Mucosa of rectum (tissue), 2 donors: ENCODE data around the gene DELE1.

Experiments
- H3K27ac ChIP-seq, 2 donors: one replicate each; pipeline ENCODE4 v1.7.0; 2013; ENCODE audit warnings: inconsistent platforms in 2 of 2, low read depth in 2 of 2, low read length in 2 of 2
- H3K27me3 ChIP-seq, 2 donors: one replicate each; pipeline ENCODE4 v1.7.0; 2013; ENCODE audit warnings: low read length in 2 of 2; ENCODE audit not compliant: control insufficient read depth in 2 of 2, insufficient read depth in 2 of 2
- H3K36me3 ChIP-seq, 2 donors: one replicate each; pipeline ENCODE4 v1.7.0; 2013; ENCODE audit warnings: low read length in 2 of 2; ENCODE audit not compliant: control insufficient read depth in 2 of 2, insufficient read depth in 2 of 2
- H3K4me1 ChIP-seq, 2 donors: one replicate each; pipeline ENCODE4 v1.7.0; 2013; ENCODE audit warnings: low read length in 2 of 2, mild to moderate bottlenecking in 1 of 2; ENCODE audit not compliant: control insufficient read depth in 2 of 2, insufficient read depth in 2 of 2
- H3K4me3 ChIP-seq, 2 donors: one replicate each; pipeline ENCODE4 v1.7.0; 2013; ENCODE audit warnings: low read length in 2 of 2
- H3K9ac ChIP-seq, 2 donors: one replicate each; pipeline ENCODE4 v1.7.0; 2013; ENCODE audit warnings: low read length in 2 of 2, low read depth in 1 of 2, mild to moderate bottlenecking in 1 of 2
- H3K9me3 ChIP-seq, 2 donors: one replicate each; pipeline ENCODE4 v1.7.0; 2013; ENCODE audit warnings: low read length in 2 of 2; ENCODE audit not compliant: control insufficient read depth in 2 of 2
- donor health status: healthy.
- donor health status: Normal muscosa, but diverticular disease.

DELE1 gene

DNA sequence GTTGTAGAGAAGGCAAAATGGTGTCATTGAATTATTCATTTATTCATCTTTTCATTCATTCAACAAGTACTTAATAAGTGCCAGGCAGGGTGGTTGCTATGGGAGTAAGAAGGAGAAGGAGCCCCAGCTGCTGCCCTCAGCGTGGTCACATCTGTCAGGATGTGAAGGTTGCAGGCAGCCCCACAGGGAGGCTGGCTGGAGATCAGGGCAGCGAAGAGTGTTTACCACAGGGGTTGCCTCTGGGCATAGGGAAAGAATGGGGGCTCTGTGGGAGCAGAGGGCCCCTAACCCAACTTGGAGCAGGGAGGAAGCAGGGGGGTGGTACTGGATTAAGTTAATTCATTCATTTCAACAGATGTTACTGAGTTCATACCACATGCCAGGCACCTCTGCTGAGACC, 28.3 kb downstream of the DELE1 start:
- Histone ChIP-seq H3K27me3 (no peaks in the 10 kb centered on the region), H3K9ac (no peak overlapping the region), H3K4me1 (peaks cover 0 to 3% of the 10 kb centered on the region in 2 donors), H3K36me3 (no peaks in the 10 kb centered on the region), H3K27ac (no peak overlapping the region), H3K9me3 (no peaks in the 10 kb centered on the region), H3K4me3 (no peak overlapping the region)

DNA sequence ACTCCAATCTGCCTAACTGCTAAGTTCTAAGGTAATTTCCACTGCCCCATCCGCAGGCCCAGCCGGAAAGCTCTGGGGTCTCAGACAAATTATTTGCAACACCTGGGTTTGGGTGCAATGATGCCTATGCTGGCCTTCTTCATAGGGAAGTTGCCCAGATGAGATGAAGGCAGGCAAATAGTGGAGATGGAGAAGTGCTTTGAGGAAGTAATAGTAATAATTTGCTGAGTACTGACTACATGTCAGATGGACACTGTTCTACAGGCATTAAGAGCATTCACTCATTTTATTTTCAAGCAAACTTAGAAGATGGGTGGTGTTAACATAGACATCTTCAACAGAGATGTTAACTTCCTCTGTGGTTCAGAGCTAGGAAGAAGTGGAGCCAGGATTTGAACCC, 30.5 kb downstream of the DELE1 start:
- Histone ChIP-seq H3K27ac (no peak overlapping the region), H3K9me3 (no peaks in the 10 kb centered on the region), H3K4me1 (no peaks in the 10 kb centered on the region), H3K27me3 (no peaks in the 10 kb centered on the region), H3K4me3 (no peak overlapping the region), H3K9ac (no peak overlapping the region), H3K36me3 (no peaks in the 10 kb centered on the region)

DNA sequence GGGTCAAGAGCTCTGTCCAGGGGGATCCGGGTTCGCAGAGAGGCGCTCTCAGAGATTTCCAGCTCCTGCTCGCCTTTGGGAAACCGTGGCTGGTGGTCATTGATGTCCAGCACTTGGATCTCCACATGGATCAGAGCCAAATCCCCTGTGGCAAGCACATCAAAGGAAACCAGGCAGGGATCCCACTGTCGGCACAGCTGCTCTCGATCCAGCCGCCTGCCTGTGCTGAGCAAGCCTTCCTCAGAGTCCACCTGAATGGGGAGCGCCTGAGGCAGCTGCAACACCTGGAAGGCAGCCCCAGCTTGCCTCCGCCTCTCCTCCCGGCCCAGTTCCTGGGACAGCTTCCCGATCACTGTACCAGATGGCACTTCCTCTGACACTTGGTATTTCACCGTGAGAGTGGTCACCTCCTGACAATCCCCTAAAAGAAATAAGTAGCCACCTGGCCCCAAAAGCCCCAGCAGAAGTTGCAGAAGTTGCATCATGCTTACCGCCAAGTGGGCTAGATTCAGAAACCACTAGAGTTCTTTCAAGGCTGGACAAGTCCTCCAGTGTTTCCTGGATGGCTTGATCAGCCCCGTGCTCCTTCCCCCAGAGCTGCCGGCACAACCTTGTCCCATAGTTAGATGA, 33.8 kb downstream of the DELE1 start:
- Histone ChIP-seq H3K4me3 (peak overlapping the region in 1 of 2 donors; percentile 10), H3K27me3 (no peaks in the 10 kb centered on the region), H3K36me3 (no peaks in the 10 kb centered on the region), H3K27ac (peak overlapping the region in 1 of 2 donors; percentile 20), H3K4me1 (peaks cover 0 to 8% of the 10 kb centered on the region in 2 donors), H3K9me3 (no peaks in the 10 kb centered on the region), H3K9ac (no peak overlapping the region)

DNA sequence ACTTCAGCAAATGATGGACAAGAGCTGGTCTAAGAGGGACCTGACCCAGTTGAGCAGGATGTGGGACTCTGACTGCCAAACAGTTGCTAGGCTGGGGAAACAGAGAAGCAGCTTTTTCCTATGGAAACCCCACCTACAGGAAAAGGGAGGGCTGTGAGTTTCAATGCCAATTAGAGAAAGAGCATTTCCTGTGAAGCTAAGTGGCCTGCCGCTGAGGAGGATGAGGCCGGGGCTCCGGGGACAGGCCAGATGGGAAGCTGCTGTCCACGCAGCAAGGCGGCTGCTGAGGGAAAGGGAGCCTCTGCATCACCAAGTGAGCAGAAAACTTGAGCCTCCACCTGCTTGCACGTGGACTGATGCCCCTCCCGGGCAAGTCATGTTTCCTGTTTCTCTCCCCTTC, 34.4 kb downstream of the DELE1 start, which contains the start of gene PCDH12:
Gene PCDH12 (minus strand): TSS at position 90 of the 400 bp plus-strand sequence. CDS start 351 bp downstream, outside the sequence.
- H3K4me3 ChIP-seq: peak within 1 kb of the TSS in 1 of 2 donors; percentile 10

DNA sequence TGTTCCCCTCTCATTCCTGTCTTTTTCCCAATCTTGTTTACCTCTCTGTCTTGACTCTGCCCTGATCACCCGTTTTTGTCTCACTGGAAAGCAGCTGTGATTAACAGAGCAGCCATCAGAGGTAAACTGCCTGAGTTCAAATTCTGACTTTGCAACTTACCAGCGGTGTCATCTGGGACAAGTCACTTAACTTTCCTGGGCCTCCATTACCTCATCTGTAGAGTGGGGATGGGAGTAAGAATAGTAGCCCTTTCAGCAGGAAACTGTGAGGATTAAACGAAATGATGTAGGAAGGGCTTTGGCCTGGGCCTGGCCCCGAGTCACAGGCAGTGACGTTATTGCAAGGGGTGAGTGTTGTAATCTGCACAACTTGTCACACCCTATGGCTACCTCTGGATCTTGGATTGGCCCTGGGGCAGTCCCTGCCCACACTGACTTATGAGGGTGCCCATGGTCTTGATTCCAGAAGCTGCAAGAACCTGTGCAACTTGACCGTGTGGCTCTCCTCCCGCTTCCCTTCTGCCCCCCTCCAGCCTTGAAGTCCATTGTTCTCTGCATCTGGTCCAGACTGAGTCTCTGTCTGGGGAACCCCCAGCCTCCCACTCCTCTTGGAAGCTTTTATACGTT, 35.0 kb downstream of the DELE1 start:
- Histone ChIP-seq H3K27me3 (no peaks in the 10 kb centered on the region), H3K27ac (peak overlapping the region in 1 of 2 donors; percentile 13), H3K4me3 (no peak overlapping the region), H3K9me3 (no peaks in the 10 kb centered on the region), H3K4me1 (peaks cover 0 to 8% of the 10 kb centered on the region in 2 donors), H3K36me3 (no peaks in the 10 kb centered on the region), H3K9ac (no peak overlapping the region)

More for the DNA sequence above, 34.4 kb downstream of the DELE1 start, which contains the start of gene PCDH12:
- no peak within 1 kb of the TSS for H3K9ac ChIP-seq
- H3K36me3 ChIP-seq: no peaks in the 10 kb centered on the region
- no peaks in the 10 kb centered on the region for H3K27me3 ChIP-seq
- peak within 1 kb of the TSS in 1 of 2 donors; percentile 20 for H3K27ac ChIP-seq
- peaks cover 0 to 8% of the 10 kb centered on the region in 2 donors for H3K4me1 ChIP-seq
- no peaks in the 10 kb centered on the region for H3K9me3 ChIP-seq

DNA sequence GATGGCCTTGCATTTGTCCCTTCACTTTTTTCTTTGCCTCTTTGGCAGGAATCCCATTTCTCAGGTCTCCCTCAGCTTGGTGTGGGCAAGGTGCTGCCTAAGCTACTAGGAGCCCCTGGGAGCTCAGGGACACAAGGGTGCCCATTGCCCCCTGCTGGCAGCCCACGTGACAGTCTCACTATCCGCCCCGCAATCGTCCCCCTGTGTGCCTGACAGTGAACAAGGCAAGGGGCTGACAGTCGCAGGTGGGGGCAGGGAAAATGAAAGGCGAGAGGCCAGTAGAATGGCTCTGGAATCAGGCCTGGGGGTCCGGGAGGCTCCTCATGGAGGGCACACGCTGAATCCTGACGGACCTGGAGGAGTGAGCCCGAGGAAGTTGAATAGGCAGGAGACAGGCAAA, 36.3 kb downstream of the DELE1 start:
- H3K9ac ChIP-seq: no peak overlapping the region

DNA sequence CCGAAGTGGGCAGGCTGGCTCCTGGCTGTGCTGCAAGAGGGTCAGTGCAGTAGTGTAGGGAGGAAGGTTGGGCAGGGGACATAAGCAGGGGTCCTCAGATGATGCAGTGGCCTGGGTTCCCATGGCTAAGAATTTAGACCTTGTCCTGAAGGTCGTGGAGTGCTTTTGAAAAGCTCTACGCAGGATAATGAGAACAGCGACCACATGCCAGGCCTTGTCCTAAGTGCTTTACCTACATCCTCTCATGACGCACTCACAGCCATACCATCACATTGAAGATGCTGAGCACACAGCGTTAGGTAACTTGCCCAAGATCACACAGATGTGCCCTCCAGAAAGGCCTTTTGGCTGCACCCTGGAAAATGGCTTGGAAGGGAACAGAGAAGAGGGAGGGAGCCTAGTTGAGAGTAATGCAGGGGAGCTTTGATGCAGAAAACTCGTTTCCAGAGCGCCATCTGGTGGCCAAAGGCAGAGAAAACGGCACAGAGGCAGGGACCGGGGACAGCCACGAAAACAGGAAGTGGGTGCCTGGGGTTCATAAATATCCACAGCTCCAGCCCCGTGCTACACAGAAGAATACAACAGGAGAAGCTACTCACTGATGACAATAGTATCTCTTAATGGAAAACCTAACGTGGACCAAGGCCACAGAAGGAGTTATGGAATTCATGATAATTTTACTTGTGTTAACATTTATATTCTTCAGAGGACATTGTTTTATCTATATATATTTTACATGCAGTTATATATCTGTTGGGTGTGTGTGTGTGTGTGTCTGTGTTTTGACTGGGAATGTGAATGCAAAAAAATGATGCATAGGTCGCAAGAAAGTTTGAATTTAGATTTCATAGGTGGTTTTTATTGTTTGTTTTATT, 37.0 kb downstream of the DELE1 start:
- Histone ChIP-seq H3K27me3 (no peaks in the 10 kb centered on the region), H3K9ac (no peak overlapping the region), H3K36me3 (no peaks in the 10 kb centered on the region), H3K9me3 (no peaks in the 10 kb centered on the region), H3K4me3 (peak overlapping the region in 1 of 2 donors; percentile 34), H3K4me1 (peaks cover 0 to 8% of the 10 kb centered on the region in 2 donors), H3K27ac (no peak overlapping the region)

More for the DNA sequence above, 36.3 kb downstream of the DELE1 start:
- Histone ChIP-seq H3K4me3 (no peak overlapping the region), H3K36me3 (no peaks in the 10 kb centered on the region), H3K9me3 (no peaks in the 10 kb centered on the region), H3K27ac (no peak overlapping the region), H3K4me1 (peaks cover 0 to 8% of the 10 kb centered on the region in 2 donors), H3K27me3 (no peaks in the 10 kb centered on the region)

DNA sequence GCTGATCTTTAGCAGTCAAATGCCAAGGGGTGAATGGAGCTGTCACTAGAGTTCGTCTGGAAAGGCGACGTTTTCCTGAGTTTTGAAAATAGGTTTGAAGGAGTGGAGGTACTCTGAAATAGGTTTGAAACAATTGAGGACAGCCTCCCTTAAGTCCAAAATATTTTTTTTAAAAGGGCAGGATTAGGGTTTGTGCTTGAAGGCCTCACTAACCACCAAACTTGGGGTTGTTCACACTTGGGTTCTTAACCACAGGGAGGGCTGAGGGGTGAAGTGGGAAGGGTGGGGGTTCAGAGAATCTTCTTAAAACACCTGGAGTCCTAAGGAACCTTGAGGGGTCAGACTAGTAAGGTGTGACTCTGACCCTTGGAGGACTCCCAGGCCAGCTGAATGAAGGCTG, 37.8 kb downstream of the DELE1 start:
- peaks cover 0 to 8% of the 10 kb centered on the region in 2 donors for H3K4me1 ChIP-seq
- no peak overlapping the region for H3K9ac ChIP-seq
- H3K4me3 ChIP-seq: no peak overlapping the region
- no peaks in the 10 kb centered on the region for H3K27me3 ChIP-seq
- no peaks in the 10 kb centered on the region for H3K9me3 ChIP-seq
- H3K36me3 ChIP-seq: no peaks in the 10 kb centered on the region
- H3K27ac ChIP-seq: no peak overlapping the region

DNA sequence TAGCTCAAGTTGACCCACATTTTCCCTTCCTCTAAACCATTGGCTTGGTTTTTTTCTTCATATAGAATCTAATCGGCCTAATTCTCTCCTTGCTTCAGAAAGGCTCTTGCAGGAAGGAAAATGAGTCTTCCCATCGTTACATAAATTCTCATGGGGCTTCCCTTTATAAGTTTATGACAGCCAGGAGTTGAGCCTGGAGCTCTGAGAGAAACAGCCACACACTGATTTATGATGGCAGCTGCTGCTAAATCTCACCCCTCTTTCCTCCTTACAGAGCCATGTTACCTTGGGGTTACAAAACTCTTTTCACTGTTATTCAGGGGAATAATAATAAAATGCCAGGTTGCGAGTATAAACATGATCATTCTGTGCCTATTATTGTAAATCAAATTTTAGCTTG, 40.0 kb downstream of the DELE1 start:
- peaks cover 3 to 8% of the 10 kb centered on the region in 2 donors for H3K4me1 ChIP-seq
- H3K36me3 ChIP-seq: no peaks in the 10 kb centered on the region
- no peaks in the 10 kb centered on the region for H3K9me3 ChIP-seq
- H3K27ac ChIP-seq: no peak overlapping the region
- H3K9ac ChIP-seq: no peak overlapping the region
- H3K4me3 ChIP-seq: no peak overlapping the region
- H3K27me3 ChIP-seq: no peaks in the 10 kb centered on the region

DNA sequence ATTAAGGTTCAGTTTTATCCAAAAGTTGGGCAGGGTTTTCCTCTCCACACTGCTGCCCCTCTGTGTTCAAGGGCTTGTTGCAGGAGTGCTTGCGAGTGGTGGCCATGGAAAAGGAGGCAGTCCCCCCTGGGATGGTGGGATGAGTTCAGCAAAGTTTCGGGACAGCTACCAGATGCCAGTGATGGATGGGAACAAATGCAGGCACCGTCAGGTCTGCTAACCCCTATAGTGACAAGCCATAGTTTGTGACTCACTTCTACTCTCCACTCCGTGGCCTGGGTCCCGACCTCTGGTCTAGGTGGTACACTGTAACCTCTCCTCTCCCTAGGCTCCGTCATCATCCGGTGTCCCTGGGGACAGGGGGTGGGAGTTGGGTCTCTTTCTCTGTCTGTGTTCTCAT, 41.4 kb downstream of the DELE1 start:
- Histone ChIP-seq H3K9ac (no peak overlapping the region), H3K27ac (no peak overlapping the region), H3K27me3 (no peaks in the 10 kb centered on the region), H3K36me3 (no peaks in the 10 kb centered on the region), H3K4me3 (no peak overlapping the region), H3K9me3 (no peaks in the 10 kb centered on the region), H3K4me1 (peaks cover 7 to 15% of the 10 kb centered on the region in 2 donors)
